H54 (cell line): ENCODE data around the gene IL4I1.

ENCODE experiments used
- DNase-seq: peaks from one replicate; pipeline ENCODE4 v3.0.0; 2011; ENCODE audit warnings: low spot score, mixed read lengths; ENCODE audit not compliant: insufficient read length
- FAIRE-seq: peaks from 3 replicates; lab custom pipeline; 2011; peaks lifted over from hg19 to GRCh38; lab: Jason Lieb, UNC
- POLR2A ChIP-seq: IDR thresholded peaks from 2 replicates; pipeline ENCODE4 v1.6.1; 2011; ENCODE audit warnings: low read depth, mild to moderate bottlenecking, low read length

IL4I1 gene

DNA sequence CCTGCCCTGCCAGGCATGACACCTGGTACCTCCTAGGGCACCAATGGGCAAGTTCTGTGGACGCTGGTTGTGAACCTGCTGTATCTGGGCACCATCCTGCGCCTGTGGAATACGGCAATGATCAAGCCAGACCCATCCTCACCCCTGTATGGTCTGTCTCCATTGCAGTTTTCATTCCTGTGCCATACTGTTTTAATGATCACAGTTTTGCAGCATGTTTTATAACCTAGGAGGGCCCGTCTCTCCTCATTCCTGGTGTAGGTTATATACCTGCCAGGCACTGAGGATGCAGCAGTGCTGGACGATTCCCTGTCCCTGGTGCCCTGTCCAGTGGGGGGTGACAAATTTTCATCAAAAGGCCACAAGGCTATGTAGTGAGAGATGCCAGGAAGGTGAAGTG is 13.6 kb downstream of the IL4I1 start:
- no peak for TF ChIP-seq POLR2A
- DNase-seq = no peak
- no peak for FAIRE-seq

DNA sequence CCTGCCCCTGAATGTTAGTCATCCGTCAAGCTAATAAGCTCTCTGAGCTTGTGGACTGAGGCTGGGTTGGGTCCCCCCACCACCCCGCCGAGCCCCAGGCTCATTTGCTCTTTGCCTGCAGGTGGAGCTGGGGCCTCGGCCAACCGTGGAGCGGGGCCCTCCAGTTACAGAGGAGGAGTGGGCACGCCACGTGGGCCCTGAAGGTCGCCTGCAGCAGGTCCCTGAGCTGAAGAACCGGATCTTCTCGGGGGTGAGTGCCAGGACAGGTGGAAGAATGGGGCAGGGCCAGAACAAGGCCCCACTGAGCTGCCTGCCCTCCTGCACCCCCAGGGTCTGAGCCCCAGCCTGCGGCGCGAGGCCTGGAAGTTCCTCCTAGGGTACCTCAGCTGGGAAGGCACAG is 14.0 kb downstream of the IL4I1 start:
- no peak for TF ChIP-seq POLR2A
- FAIRE-seq (no peak), DNase-seq (no peak)

DNA sequence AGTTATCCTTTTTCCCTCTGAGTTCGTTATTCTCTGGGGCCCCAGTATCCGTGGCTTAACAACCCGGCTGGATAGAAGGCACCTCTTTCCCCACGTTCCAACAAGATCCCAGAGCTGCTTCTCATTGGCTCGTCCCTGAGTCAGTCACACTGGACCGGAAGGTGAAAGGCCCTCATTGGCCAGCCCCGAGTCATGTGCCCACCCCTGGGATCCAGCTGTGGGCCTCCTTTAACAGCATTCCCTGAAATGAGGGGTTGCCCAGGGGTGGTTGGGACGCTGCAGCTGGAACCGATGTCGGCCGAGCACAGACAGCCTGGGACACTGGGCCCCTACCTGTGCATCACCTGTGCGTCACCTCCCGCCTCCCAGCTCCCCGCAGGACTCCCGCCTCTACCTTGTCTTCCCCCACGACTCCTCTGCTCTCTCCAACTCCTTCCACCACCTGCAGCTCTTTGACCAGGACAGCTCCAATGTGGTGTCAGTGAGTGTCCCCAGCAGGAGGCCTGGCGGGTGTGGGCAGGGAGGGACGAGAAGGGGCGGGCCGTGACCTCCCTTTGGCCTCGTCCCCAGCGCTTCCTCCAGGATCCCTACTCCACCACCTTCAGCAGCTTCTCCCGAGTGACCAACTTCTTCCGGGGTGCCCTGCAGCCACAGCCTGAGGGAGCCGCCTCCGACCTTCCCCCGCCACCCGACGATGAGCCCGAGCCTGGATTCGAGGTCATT is 14.9 kb downstream of the IL4I1 start:
- DNase-seq (no peak), FAIRE-seq (no peak)
- no peak for TF ChIP-seq POLR2A

DNA sequence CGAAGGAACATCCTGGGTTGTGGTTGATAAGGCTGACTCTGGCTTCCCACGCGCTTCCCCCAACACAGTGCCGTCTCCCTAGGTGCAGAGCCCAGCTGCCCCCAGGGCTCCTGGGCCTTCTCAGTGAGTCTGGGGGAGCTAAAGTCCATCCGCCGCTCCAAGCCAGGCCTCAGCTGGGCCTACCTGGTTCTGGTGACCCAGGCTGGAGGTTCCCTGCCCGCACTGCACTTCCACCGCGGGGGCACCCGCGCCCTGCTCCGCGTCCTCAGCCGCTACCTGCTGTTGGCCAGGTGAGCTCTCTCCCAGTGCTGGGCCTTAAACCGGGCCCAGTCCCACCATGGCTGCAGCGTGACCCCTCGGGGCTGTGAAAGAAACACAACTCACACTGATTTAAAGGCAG is 15.5 kb downstream of the IL4I1 start:
- TF ChIP-seq POLR2A = no peak
- FAIRE-seq (no peak), DNase-seq (no peak)

DNA sequence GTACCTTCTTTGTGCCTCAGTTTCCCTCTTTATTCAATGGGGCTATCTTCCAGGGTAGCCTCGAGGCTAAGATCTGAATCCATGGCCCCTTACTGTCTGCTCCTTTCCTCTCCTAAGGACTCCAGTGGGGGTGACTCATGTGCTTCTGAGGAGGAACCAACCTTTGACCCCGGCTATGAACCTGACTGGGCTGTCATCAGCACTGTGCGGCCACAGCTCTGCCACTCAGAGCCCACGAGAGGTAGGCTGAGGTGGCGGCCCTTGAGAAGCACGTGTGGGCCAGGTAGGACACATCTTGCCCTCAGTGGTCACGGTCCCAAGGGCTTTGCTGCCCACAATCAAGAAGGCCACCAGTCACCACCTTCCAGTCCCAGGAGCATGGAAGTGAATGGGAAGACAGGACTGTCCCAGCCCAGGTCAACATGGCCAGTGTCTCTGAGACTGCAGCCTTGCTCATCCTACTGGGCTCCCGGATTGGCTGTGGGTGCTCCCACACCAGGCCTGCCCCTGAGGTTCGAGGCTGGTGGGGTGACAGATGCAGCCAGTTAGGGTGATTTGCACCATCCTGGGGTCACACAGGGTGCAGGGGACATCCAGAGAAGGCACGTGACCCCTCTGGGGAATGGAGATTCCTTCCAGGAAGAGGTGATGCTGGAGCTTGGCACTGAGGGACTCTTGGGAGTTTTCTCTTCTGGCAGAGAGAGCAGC is 16.4 kb downstream of the IL4I1 start:
- no peak for DNase-seq
- no peak for FAIRE-seq
- TF ChIP-seq POLR2A = no peak

DNA sequence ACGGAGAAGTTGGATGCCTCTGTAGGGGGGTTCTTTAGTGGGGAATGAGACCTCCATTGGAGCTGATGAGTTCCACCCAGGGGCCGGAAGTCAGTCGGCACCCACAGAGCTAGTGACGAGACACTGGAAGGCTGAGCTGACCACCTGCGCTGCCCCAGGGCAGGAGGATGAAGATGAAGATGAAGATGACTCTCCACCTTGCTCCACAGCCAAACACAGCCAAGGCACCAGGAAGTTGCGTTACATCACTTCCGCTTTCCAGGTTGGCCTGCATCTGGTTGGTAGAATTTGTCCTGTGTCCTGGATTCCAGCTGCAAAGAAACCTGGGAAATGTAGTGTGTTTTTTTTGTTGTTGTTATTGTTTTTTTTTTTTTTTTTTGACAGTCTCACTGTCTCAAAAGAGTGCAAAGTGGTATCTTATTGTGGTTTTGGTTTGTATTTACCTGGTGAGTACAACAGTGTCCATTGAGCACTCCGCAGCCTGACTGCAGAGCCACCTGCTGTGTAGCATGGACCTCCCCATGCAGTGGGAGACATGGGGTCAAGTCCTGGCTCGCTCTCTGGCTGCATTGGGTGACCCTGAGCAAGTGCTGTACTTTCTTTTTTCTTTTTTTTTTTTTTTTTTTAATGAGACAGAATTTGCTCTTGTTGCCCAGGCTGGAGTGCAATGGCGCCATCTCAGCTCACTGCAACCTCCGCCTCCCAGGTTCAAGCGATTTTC is 17.3 kb downstream of the IL4I1 start:
- DNase-seq (no peak), FAIRE-seq (no peak)
- TF ChIP-seq POLR2A = no peak

DNA sequence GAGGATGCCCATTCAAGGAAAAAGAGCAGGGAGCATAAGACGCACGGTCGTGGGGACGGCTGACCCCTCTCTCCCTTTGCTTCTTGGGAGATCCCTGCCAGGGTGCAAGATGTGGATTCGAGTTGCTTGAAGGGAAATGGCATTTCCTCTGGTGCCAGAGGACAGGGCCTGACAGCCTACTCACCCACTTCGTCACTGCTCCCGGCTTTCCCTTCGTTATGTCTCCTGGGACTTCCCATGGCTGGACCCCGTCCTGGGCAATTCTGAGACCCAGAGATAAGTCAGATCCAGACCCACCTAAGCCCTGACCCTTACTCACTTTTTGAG is 18.0 kb downstream of the IL4I1 start:
- TF ChIP-seq POLR2A = no peak
- no peak for DNase-seq
- FAIRE-seq = no peak

DNA sequence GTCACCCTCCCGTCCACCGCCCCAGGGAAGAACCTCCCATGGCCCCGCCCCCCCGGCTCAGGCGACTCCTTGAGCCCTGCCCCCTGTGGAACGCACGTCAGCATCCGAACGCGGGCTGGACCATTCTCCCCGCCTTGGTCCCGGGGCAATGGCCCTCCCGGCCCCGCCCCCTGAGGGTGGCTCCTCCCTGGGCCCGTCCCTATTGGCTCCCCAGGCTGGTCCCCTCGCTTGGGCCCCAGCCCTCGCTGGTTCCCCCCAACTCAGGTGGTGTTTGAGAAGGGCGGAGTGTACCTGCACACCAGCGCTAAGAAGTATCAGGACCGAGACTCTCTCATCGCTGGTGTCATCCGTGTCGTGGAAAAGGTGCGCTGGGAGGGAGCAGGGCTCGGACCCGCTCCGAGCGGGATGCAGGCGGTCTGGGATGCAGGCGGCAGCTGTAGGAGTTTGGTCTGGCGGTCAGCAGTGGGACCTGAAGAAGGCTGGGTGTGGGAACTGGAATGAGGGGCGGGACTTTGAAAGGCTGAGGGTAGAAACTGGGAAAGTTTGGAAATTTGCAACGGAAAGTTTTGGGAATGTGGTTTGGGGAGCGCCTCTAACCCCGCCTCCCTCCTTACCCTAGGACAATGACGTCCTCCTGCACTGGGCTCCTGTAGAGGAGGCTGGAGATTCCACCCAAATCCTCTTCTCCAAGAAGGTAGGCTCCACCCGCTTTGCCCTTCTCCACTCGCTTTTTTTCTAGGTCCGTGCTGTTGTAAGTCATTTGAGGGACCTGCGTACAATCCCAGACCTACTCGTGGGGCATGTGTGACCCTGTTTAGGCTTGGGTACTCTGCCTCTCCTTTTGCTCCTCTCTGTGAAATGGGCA is 18.6 kb downstream of the IL4I1 start:
- peak; percentile 22; the same call in 1 of the 2 replicates for TF ChIP-seq POLR2A
- DNase-seq (peak; percentile 99), FAIRE-seq (no peak)

DNA sequence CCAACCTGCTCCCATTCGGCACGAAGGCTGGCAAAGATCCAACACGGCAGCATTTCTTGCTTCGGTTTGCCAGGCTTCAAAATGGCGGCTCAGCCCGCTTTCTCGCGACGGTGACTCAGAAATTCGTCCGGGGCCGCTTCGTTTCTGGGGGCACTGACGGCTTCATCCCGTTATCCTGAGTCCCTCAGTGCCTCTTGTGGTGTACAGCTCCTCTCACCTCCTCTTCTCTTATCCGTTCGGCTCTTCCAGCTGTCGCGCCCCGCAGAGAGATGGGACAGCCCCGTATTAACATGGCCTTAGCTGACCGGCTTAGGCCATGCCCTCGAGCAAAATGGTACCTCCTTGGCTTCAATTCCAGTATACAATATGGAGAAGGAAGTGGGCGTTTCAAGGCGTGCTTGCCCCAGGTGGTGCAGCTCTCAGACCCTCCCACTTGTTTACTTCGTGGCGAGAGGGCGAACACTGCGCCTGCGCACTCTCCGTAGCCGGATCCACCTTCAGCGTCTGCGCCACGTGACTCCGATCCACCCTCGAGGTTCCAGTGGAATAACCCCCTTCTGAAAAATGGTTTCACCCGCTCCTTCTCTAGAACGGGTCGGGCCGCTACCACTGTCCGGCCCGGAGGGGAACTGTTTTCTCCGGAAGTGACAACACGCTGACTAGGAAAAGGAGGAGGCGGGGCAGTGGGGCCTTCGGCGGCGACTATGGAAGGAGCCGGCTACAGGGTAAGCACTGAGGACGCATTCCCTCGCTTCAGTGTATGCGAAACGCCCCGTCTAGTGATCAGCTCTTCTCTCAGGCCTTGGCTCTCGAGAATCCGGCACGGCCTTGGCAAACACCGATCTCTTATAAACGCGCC is 19.4 kb downstream of the IL4I1 start, which contains the start of the genes AKT1S1 and TBC1D17:
TSS of gene AKT1S1 (minus strand) at position 336 of the 859 bp plus-strand sequence. CDS start 4,060 bp downstream, outside the sequence.
TSS of gene TBC1D17 (plus strand) at position 683 of the 859 bp plus-strand sequence. CDS start at position 705, 22 bp downstream.
- FAIRE-seq (peak; percentile 86), DNase-seq (peak; percentile 100)
- peak; percentile 49 for TF ChIP-seq POLR2A

DNA sequence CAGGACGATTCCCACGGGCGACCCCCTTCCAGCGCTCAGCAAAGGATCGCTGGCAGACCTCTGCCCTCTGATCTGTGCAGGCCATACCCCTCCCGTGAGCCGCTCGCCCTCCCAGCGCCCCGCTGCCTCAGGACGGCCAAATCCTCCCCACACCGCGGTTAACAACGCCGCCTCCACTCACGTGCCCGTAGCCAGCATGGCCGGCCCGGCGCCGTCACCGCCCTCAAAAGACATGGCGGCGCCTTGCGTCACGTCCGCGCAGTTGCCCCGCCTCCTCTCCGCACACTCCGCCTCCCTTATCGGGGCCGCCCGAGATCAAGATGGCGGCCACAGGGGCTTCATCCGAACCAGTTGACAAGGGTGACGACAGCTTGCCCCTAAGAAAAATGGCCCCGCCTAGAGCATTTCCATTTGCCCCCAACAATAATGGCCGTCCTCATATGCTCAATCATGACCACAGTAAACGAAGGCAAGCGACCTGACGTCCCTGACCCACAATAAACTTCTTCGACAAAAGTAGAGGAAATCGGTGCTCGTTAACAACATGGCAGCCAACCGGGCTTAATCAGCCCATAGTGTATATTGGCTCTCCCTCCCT is 20.2 kb downstream of the IL4I1 start:
- peak; percentile 65 for DNase-seq
- FAIRE-seq = no peak
- TF ChIP-seq POLR2A = peak; percentile 76; the same call in 1 of the 2 replicates

DNA sequence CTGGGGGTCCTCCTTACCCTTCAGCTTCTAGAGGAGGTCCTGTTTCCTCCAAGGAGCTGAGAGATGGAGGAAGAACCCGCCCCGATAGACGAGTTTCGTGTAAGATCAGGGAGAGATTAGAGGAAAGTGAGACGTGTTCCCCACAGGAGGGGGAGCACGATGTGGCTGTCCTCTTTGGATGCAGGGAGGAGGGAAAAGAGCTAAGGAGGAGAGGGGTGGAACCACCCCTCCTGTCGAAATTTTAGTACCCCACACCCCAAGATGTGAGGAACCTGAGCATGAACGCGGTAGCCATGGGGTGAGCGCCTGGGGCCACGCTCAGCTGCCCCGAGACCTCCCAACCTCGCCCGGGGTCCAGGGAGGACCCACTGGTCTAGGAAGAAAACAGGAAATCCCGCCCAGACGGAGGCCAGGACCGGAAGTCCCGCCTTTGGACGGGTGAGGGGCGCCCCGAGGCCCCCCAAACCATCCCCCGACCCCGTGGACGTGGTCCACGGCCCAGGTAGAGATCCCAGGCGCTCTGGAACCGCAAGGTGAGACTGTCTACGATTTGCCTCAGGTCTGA is 20.7 kb downstream of the IL4I1 start:
- no peak for FAIRE-seq
- DNase-seq = no peak

DNA sequence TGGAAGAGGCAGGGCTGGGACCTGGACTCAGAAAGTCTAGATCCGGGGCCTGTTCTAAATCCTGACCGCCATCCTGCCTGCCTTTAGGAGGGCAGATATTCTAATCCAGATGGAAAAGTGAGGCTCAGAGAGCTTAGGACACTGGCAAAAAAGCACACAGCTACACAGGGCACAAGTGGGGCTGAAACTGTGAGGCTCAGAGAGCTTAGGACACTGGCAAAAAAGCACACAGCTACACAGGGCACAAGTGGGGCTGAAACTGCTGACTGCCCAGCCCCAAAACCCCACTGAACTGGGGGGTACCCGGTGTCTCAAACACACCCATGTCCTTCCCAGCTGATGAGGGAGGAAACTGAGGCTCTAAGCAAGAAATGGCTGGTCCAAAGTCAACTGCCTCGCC is 21.5 kb downstream of the IL4I1 start:
- FAIRE-seq (no peak), DNase-seq (no peak)
- TF ChIP-seq POLR2A = no peak

More for the DNA sequence above, 20.7 kb downstream of the IL4I1 start:
- TF ChIP-seq POLR2A = peak; percentile 31; the same call in 1 of the 2 replicates
